Tibial nerve (tissue), 4 donors: ENCODE data around the gene TMEM63C. TPM values are rescaled to one million over a fixed set of nuclear protein-coding genes. Genes with fewer than 3 reads are reported as not detected.

ENCODE experiments used
- DNase-seq, 2 donors: peaks; one replicate each; pipeline ENCODE4 v3.0.0-alpha.2; 2019; ENCODE audit warnings: low spot score in 2 of 2
- H3K27ac ChIP-seq, 4 donors: fragments of 200-600 bp; sonication (generic) in 3 of 4; one replicate each; pipeline ENCODE4 v1.5.1; 2017 to 2019; ENCODE audit warnings: mild to moderate bottlenecking in 1 of 4
- H3K27me3 ChIP-seq, 2 donors: fragments of 200-600 bp; sonication (generic) in 1 of 2; one replicate each; pipeline versions ENCODE4 v1.5.1 to v1.6.0; 2017 to 2019
- H3K36me3 ChIP-seq, 3 donors: fragments of 200-600 bp; sonication (generic); one replicate each; pipeline ENCODE4 v1.5.1; 2018 to 2019
- H3K4me1 ChIP-seq, 4 donors: fragments of 200-600 bp; sonication (generic) in 3 of 4; one replicate each; pipeline ENCODE4 v1.5.1; 2017 to 2019
- H3K4me3 ChIP-seq, 4 donors: fragments of 200-600 bp; sonication (generic) in 3 of 4; one replicate each; pipeline ENCODE4 v1.5.1; 2017 to 2019; ENCODE audit warnings: mild to moderate bottlenecking in 1 of 4, moderate library complexity in 1 of 4
- H3K9me3 ChIP-seq, 4 donors: fragments of 200-600 bp; sonication (generic) in 3 of 4; one replicate each; pipeline ENCODE4 v1.5.1; 2017 to 2019
- CTCF ChIP-seq, 5 experiments: fragments of 200-600 bp in 3 of 5; fragments of 450-650 bp in 2 of 5; sonication (generic) in 3 of 5; IDR thresholded peaks; one replicate each; pipeline ENCODE4 v1.5.1; 2016 to 2019; ENCODE audit warnings: antibody characterized with exemption in 5 of 5, mild to moderate bottlenecking in 3 of 5, moderate library complexity in 2 of 5
- EP300 ChIP-seq, 2 donors: sonication (generic); formaldehyde crosslinking; IDR thresholded peaks; one replicate each; pipeline ENCODE4 v1.6.1; 2017; ENCODE audit warnings: antibody characterized with exemption in 2 of 2, mild to moderate bottlenecking in 1 of 2
- POLR2A ChIP-seq, 2 donors: fragments of 450-650 bp; IDR thresholded peaks; one replicate each; pipeline ENCODE4 v1.6.1; 2017; ENCODE audit warnings: antibody characterized with exemption in 2 of 2, mild to moderate bottlenecking in 2 of 2, moderate library complexity in 2 of 2
- WGBS, 2 donors: methylation state at CpG; one replicate each; pipeline ENCODE4 v1.1.5; 2018; 5-methylcytosine and 5-hydroxymethylcytosine counted together
- total RNA-seq, 4 donors: library from RNA; depleted of rRNA; stranded (reverse); fragments of >200 nt; gene quantifications; one replicate each; pipeline ENCODE4 v1.1.0, GENCODE V29; 2016

TMEM63C gene
- total RNA-seq, 4 donors from 2014 or later: not detected

DNA sequence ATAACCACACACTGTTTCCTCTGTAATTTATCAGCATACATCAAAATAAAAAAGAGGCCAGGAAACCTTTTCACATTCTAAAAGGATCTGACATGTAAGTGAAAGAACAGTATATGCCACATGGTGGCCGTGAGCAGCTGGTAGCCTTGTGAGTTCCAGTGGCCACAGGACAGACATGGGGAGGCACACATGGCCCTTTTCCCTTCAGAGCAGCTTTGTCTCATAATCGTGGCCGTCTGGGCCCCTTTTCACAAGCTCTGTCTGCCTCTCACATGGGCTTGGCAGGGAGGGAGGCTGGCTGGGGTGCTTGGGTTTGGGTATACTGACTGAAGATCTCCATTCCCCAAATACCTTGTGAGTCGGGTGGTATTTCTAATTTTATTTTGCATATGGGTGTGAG, 38.5 kb upstream of the TMEM63C start:
- TF ChIP-seq POLR2A (IDR thresholded peaks at IDR 0.05) (no peak), EP300 (IDR thresholded peaks at IDR 0.05) (no peak), CTCF (IDR thresholded peaks at IDR 0.05) (no peak)
- Histone ChIP-seq H3K36me3 (no peaks in the 10 kb centered on the region), H3K27me3 (peaks cover 0 to 94% of the 10 kb centered on the region in 2 donors), H3K9me3 (peaks cover 0 to 4% (median 0%) of the 10 kb centered on the region in 4 donors), H3K27ac (no peak overlapping the region), H3K4me3 (no peak overlapping the region), H3K4me1 (peaks cover 0 to 30% (median 12%) of the 10 kb centered on the region in 4 donors)
- 6 to 13% methylated on average over 4 of the region's 4 CpGs for WGBS, 2 donors
- DNase-seq: no peak

DNA sequence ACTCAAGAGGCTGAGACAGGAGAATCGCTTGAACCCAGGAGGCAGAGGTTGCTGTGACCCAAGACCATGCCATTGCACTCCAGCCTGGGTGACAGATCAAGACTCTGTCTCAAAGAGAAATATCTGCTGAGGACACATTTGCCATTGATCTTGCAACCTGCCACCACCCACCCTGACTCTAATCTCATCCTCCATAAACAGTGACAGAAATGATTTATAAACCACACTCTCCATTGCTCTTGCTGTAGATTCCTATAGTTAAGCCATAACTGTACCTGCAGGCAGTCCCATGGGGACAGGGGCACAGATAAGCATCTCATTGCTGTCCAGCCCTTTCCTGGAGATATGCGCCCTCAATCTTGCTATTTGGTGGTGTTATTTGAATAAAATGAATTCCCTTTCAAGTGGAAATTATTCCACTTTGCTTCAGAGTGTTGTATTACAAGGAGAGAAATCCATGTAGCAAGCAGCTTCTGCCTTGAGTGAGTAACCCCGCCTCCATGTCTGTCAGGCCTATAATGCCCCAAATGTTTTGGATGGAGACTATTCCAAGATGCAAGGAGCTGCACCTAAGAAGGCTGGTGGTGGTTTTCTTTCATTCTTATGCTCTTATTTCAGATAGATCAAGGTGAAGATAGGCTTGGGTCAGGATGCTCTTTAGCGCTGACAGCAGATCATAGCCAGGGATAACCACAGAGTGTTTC, 37.0 kb upstream of the TMEM63C start:
- Histone ChIP-seq H3K36me3 (no peaks in the 10 kb centered on the region), H3K4me1 (peaks cover 0 to 25% (median 11%) of the 10 kb centered on the region in 4 donors), H3K27me3 (peaks cover 0 to 79% of the 10 kb centered on the region in 2 donors), H3K27ac (no peak overlapping the region), H3K9me3 (peaks cover 0 to 4% (median 0%) of the 10 kb centered on the region in 4 donors), H3K4me3 (no peak overlapping the region)
- DNase-seq: no peak
- TF ChIP-seq CTCF (IDR thresholded peaks at IDR 0.05): no peak
- WGBS, 2 donors: 64 to 73% methylated on average over 4 of the region's 4 CpGs

DNA sequence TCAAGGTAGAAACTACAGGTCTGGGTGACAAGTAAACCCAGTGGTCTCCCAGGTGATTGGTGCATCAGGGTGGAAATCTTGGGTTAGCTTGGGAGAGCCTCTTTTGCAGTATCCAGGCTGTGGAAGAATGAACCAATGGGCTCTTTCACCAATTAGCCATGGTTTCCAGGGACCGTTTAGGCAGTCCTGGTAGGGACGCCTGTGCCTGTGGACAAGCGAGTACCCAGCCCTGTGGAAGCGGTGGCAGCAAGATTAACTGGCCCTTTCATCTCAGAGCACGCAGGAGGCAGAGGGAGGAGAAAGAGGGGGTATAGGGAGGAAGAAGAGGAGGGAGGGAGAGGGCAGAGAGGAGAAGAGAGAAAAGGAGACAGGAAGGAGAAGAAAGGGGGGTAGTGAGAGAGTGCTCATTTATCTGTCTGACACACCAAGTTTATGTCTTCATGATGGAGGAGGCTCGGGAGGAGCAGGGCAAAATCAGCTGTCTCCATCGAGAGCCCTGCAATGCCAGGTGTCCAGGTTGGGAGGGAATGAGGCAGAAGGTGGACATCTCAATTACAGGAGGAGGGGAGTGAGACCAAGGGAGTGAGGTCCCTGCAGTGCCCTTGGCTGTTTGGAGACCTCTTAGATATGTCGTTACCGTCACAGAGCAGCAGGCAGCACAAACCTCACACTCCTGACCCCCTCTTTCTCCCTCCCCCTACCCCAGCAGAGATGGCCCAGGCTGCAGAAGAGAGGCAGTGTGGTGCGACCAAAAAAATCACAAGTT, 35.4 kb upstream of the TMEM63C start:
- DNase-seq: no peak
- Histone ChIP-seq H3K4me1 (peaks cover 0 to 9% (median 3%) of the 10 kb centered on the region in 4 donors), H3K27me3 (peaks cover 0 to 63% of the 10 kb centered on the region in 2 donors), H3K4me3 (no peak overlapping the region), H3K27ac (no peak overlapping the region), H3K9me3 (peaks cover 0 to 4% (median 0%) of the 10 kb centered on the region in 4 donors), H3K36me3 (no peaks in the 10 kb centered on the region)
- 6 to 10% methylated on average over 10 of the region's 10 CpGs for WGBS, 2 donors
- no peak for TF ChIP-seq POLR2A (IDR thresholded peaks at IDR 0.05)
- TF ChIP-seq EP300 (IDR thresholded peaks at IDR 0.05): no peak
- TF ChIP-seq CTCF (IDR thresholded peaks at IDR 0.05): no peak

DNA sequence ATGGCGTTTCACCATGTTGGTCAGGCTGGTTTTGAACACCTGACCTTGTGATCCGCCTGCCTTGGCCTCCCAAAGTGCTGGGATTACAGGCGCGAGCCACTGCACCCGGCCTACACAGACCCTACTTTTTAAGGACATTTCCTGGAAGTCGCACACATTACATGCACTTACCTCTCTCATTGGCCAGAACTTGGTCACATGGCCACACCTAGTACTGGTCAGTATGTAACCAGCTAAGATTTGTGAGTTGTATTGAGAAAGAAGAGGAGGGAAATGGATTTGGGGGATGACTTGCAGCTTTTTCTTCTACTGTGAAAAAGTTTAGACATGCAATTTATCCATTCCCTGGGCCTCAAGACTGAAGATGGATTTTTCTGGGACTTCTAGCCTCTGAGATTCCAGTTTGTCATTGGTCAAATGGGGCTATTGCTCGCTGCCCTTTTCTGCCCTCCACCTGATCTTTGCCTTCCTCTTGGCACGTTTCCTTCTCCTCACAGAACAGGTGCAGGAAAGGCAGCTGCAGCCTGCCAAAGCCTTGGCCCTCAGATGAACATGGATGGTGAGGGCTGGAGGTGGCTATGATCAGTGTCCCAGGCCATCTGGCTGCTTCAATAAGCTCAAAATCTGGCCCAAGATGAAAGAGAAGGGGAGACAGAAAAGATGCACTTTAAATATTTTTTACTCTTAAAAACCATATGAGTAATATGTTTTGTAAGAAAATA, 32.9 kb upstream of the TMEM63C start:
- no peak overlapping the region for H3K27ac ChIP-seq
- no peaks in the 10 kb centered on the region for H3K36me3 ChIP-seq
- H3K4me1 ChIP-seq: no peaks in the 10 kb centered on the region
- 65 to 75% methylated on average over 8 of the region's 8 CpGs for WGBS, 2 donors
- no peak for TF ChIP-seq CTCF (IDR thresholded peaks at IDR 0.05)
- TF ChIP-seq EP300 (IDR thresholded peaks at IDR 0.05): no peak
- no peak for TF ChIP-seq POLR2A (IDR thresholded peaks at IDR 0.05)
- H3K27me3 ChIP-seq: peaks cover 0 to 57% of the 10 kb centered on the region in 2 donors
- H3K4me3 ChIP-seq: no peak overlapping the region
- H3K9me3 ChIP-seq: peaks cover 0 to 4% (median 0%) of the 10 kb centered on the region in 4 donors
- DNase-seq: no peak
